Fibroblast of lung (primary cell): ENCODE results near the gene ABLIM3. TPM values are rescaled to one million over a fixed set of nuclear protein-coding genes. Genes with fewer than 3 reads are reported as not detected.
A peak's percentile ranks its signal among the peaks of the same experiment; 100 is the strongest.

ENCODE experiments used
- DNase-seq, 2 donors: peaks; one replicate each; pipeline versions ENCODE4 v3.0.0 to v3.0.0-alpha.2; 2010; ENCODE audit warnings: low read depth in 2 of 2
- H2AFZ ChIP-seq: 2 replicates; pipeline ENCODE4 v1.5.1; 2012; ENCODE audit warnings: low read length, control low read depth, inconsistent platforms
- H3K27ac ChIP-seq: 2 replicates; pipeline ENCODE4 v1.5.1; 2011; ENCODE audit warnings: low read length, control low read depth; ENCODE audit not compliant: insufficient read depth
- H3K27me3 ChIP-seq: 2 replicates; pipeline ENCODE4 v1.5.1; 2011; ENCODE audit warnings: mild to moderate bottlenecking, low read length; ENCODE audit not compliant: control insufficient read depth, insufficient read depth
- H3K36me3 ChIP-seq: 2 replicates; pipeline ENCODE4 v1.5.1; 2011; ENCODE audit warnings: low read length; ENCODE audit not compliant: control insufficient read depth, insufficient read depth
- H3K4me1 ChIP-seq: 2 replicates; pipeline ENCODE4 v1.5.1; 2011; ENCODE audit warnings: low read length; ENCODE audit not compliant: control insufficient read depth, insufficient read depth; ENCODE audit errors: extremely low read depth
- H3K4me2 ChIP-seq: 2 replicates; pipeline ENCODE4 v1.5.1; 2011; ENCODE audit warnings: low read length, control low read depth; ENCODE audit not compliant: insufficient read depth; ENCODE audit errors: extremely low read depth
- H3K4me3 ChIP-seq, 4 experiments: fragments of 200-600 bp in 1 of 4; sonication (generic) in 1 of 4; replicated peaks in 1 of 4; 2 replicates each; pipeline ENCODE4 v1.5.1; 2011 to 2016; ENCODE audit warnings: low read length in 4 of 4, low read depth in 3 of 4, mild to moderate bottlenecking in 3 of 4, control low read depth in 2 of 4, inconsistent platforms in 1 of 4, mixed read lengths in 1 of 4; ENCODE audit not compliant: insufficient read depth in 1 of 4; ENCODE audit errors: control extremely low read depth in 1 of 4
- H3K79me2 ChIP-seq: 2 replicates; pipeline ENCODE4 v1.5.1; 2012; ENCODE audit warnings: mild to moderate bottlenecking, low read length, inconsistent platforms; ENCODE audit not compliant: control insufficient read depth, insufficient read depth
- H3K9ac ChIP-seq: 2 replicates; pipeline ENCODE4 v1.5.1; 2011; ENCODE audit warnings: mild to moderate bottlenecking, low read length, control low read depth; ENCODE audit not compliant: insufficient read depth
- H3K9me3 ChIP-seq: 2 replicates; pipeline ENCODE4 v1.5.1; 2012; ENCODE audit warnings: low read depth, low read length; ENCODE audit not compliant: control insufficient read depth, insufficient read depth
- H4K20me1 ChIP-seq: 2 replicates; pipeline ENCODE4 v1.5.1; 2011; ENCODE audit warnings: low read length; ENCODE audit not compliant: control insufficient read depth, insufficient read depth; ENCODE audit errors: extremely low read depth
- EZH2 ChIP-seq: IDR thresholded peaks from 2 replicates; pipeline ENCODE4 v1.5.1; 2012; ENCODE audit warnings: low read length, control low read depth, mild to moderate bottlenecking; ENCODE audit errors: missing control alignments
- polyA plus RNA-seq, 2 donors: library from polyadenylated mRNA; depleted of rRNA in 1 of 2; stranded (reverse) in 1 of 2; unstranded in 1 of 2; fragments of >200 nt; gene quantifications; 2 replicates each; pipeline ENCODE4 v1.2.1, GENCODE V29; 2011 to 2012; ENCODE audit warnings: missing spikeins in 1 of 2
- total RNA-seq: library from RNA; depleted of rRNA; stranded (reverse); fragments of >200 nt; gene quantifications from 2 replicates; pipeline ENCODE4 v1.2.1, GENCODE V29; 2014
- TF ChIP-seq, protein P1 (sequence below), 2 donors: IDR thresholded peaks in 1 of 2; conservative IDR thresholded peaks in 1 of 2; 1 replicate in 1 of 2; 2 replicates in 1 of 2; pipeline ENCODE4 v1.5.1; 2011 to 2012; ENCODE audit warnings: low read length in 2 of 2, control low read depth in 1 of 2, inconsistent platforms in 1 of 2, low read depth in 1 of 2, mild to moderate bottlenecking in 1 of 2

ABLIM3 gene
- total and polyA plus RNA-seq, 2 donors (not counting 1 experiment from before 2014, with no cell fraction given) = 48.1 to 49.9 TPM

DNA sequence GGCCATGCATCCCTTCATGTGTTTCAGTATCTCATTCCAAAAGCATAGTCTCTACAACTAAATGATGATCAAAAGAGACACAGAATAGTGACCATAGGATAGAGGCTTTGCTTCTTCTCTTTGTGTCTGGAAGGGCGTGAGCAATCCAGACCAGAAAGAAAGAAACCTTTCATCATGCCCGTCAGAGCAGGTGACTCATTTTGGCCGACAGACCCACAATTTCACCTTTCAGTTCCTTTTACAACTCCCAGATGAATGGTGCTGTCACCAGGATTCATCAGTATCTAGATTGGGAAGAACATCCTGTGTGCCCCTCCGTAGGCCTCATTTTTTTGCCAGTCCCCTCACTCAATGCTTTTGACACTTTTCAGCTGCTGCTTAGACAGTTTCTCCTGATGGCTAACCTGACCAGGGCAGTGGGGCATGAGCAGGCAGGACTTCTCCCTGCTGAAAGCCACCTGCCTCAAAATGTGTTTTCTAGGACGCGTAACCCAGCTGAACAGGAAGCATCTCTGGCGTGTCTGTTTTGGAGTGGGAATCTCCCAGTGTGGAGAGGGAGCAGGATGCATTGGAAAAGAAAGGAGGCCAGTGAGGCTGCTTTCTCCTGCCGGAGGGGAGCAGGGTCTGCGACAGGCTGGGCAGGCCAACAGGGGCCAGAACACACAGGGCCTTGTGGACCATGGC lies 21.2 kb downstream of the ABLIM3 start:
- Histone ChIP-seq H3K4me2 (no peak overlapping the region), H3K4me3 (no peak overlapping the region), H3K27me3 (no peaks in the 10 kb centered on the region), H2AFZ (no peak overlapping the region), H4K20me1 (no peaks in the 10 kb centered on the region), H3K79me2 (peaks cover 79% of the 10 kb centered on the region), H3K9ac (no peak overlapping the region), H3K4me1 (peaks cover 7% of the 10 kb centered on the region), H3K27ac (no peak overlapping the region), H3K36me3 (peaks cover 1% of the 10 kb centered on the region), H3K9me3 (no peaks in the 10 kb centered on the region)
- TF ChIP-seq EZH2 = no peak
- TF ChIP-seq, protein P1, sequence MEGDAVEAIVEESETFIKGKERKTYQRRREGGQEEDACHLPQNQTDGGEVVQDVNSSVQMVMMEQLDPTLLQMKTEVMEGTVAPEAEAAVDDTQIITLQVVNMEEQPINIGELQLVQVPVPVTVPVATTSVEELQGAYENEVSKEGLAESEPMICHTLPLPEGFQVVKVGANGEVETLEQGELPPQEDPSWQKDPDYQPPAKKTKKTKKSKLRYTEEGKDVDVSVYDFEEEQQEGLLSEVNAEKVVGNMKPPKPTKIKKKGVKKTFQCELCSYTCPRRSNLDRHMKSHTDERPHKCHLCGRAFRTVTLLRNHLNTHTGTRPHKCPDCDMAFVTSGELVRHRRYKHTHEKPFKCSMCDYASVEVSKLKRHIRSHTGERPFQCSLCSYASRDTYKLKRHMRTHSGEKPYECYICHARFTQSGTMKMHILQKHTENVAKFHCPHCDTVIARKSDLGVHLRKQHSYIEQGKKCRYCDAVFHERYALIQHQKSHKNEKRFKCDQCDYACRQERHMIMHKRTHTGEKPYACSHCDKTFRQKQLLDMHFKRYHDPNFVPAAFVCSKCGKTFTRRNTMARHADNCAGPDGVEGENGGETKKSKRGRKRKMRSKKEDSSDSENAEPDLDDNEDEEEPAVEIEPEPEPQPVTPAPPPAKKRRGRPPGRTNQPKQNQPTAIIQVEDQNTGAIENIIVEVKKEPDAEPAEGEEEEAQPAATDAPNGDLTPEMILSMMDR (conservative IDR thresholded peaks at IDR 0.05 in 1 of 2, IDR thresholded peaks at IDR 0.05 in 1 of 2; ENCODE audit: low read depth in 1 of 2, low read length in 2 of 2) = no peak
- DNase-seq = peak; percentile 42 to 89

DNA sequence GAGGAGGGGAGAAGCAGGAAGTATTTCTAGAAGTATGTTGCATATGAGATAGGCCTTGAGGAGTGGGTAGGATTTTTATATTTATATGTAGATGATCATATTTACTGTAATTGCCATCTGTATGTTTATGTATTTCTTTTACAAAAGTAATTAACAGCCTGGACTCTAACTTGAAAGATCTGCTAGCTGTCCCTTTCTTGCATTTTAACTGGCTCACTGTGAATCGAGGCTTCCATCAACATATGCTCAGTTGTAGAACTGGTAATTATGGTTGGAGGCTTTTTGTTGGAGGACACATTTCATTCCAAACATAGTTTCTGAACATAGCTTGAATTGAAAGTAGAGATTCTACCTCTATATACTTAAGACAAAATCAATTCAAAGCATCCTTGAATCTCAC lies 23.4 kb downstream of the ABLIM3 start:
- H4K20me1 ChIP-seq = no peaks in the 10 kb centered on the region
- peaks cover 9% of the 10 kb centered on the region for H3K4me1 ChIP-seq
- peaks cover 1% of the 10 kb centered on the region for H3K36me3 ChIP-seq
- no peak overlapping the region for H3K4me3 ChIP-seq
- no peak overlapping the region for H3K9ac ChIP-seq
- no peak overlapping the region for H3K4me2 ChIP-seq
- no peaks in the 10 kb centered on the region for H3K9me3 ChIP-seq
- no peak for TF ChIP-seq EZH2
- TF ChIP-seq, protein P1 (conservative IDR thresholded peaks at IDR 0.05 in 1 of 2, IDR thresholded peaks at IDR 0.05 in 1 of 2; ENCODE audit: low read depth in 1 of 2, low read length in 2 of 2) = no peak
- DNase-seq = no peak
- no peak overlapping the region for H2AFZ ChIP-seq
- H3K79me2 ChIP-seq = peaks cover 84% of the 10 kb centered on the region
- no peak overlapping the region for H3K27ac ChIP-seq
- no peaks in the 10 kb centered on the region for H3K27me3 ChIP-seq

DNA sequence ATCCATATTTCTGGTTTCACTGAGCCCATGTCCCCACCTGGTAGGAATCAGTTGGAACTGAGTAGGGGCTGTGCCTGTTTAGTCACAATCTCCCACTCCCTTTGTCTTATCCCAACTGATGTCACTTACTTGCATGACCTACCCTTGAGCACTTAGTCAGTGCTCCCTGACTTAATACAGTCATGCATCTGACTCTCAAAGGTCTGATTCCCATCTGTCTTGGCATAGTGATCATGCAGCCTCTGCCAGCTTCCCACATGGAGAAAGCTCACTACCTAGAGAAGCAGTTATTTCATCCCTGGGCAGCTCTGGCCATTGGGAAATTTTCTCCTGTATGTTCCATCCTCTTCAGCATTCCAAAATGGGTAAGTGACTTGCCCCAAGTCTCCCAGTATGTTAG lies 24.8 kb downstream of the ABLIM3 start:
- H3K4me2 ChIP-seq = peak overlapping the region; percentile 32
- no peak overlapping the region for H3K4me3 ChIP-seq
- H2AFZ ChIP-seq = no peak overlapping the region
- peak overlapping the region; percentile 26 for H3K27ac ChIP-seq
- no peaks in the 10 kb centered on the region for H4K20me1 ChIP-seq
- H3K9me3 ChIP-seq = no peaks in the 10 kb centered on the region
- peaks cover 79% of the 10 kb centered on the region for H3K79me2 ChIP-seq
- peak; percentile 68 to 85 for DNase-seq
- H3K36me3 ChIP-seq = peaks cover 1% of the 10 kb centered on the region
- H3K4me1 ChIP-seq = peaks cover 13% of the 10 kb centered on the region
- H3K27me3 ChIP-seq = no peaks in the 10 kb centered on the region
- H3K9ac ChIP-seq = no peak overlapping the region
- TF ChIP-seq, protein P1 (conservative IDR thresholded peaks at IDR 0.05 in 1 of 2, IDR thresholded peaks at IDR 0.05 in 1 of 2; ENCODE audit: low read depth in 1 of 2, low read length in 2 of 2) = no peak
- no peak for TF ChIP-seq EZH2
